Measurements from ENCODE around the gene TNK1.
"Not testable (repeated sequence)": the region's sequence is repeated elsewhere in the genome, so short reads cannot be mapped to it uniquely, and the experiment has no call there.

The TNK1 gene

DNA sequence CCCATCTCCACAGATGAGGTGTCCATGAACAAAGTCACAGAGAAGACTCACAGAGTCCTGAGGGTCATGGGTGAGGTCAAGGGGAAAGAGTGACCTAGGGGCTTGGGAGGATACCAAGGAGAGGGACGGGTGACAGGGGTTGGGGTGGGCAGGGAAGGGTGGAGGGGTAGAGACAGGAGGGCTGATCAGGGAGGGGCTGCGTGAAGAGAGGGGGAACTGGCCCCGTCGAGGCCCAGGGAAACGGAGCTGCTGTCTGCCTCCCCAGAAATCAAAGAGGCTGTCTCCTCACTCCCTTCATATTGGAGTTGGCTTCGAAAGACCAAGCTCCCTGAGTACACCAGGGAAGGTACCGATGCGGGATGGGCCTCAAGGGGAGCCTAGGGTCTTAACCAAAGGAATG, 25.3 kb upstream of the TNK1 start:
- no peak for DNase-seq

DNA sequence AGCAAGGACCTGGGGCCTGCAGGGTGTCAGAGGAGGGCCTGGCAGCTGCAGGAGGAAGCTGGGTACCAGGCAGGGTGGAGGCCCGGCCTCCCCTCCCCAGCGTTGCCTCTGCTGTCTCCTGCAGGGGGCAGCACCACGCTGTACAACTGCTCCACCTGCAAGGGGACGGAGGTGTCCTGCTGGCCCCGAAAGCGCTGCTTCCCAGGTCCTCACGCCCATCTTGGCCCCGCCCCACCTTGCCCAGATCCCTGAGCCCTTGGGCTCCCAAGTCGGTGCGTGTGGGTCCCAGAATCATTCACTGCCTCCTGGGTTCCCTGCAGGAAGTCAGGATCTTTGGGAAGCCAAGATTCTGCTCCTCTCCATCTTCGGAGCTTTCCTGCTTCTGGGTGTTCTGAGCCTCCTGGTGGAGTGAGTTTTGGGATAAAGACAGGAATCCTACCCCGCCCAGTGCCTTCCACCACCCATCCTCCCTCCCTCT, 24.8 kb upstream of the TNK1 start:
- peak; percentile 44 to 63 for DNase-seq

DNA sequence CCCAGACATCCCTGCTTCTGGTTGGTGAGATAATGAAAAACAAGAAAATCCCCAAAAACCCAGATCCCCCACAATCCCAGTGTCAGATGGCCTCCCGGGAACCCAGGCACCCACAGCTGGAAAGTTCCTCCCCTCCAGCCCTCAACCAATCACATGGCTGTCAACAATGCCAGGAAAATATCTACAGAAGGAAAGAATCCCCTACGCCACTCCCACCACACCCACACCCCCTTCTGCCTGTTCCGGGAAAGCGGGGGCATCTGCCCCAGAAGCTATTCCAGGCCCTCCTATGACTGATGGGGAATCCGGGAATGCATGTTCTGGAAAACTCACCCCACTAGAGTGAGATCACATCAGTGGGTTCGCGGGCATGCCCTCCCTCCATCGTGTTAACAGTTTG, 24.1 kb upstream of the TNK1 start:
- no peak for DNase-seq

DNA sequence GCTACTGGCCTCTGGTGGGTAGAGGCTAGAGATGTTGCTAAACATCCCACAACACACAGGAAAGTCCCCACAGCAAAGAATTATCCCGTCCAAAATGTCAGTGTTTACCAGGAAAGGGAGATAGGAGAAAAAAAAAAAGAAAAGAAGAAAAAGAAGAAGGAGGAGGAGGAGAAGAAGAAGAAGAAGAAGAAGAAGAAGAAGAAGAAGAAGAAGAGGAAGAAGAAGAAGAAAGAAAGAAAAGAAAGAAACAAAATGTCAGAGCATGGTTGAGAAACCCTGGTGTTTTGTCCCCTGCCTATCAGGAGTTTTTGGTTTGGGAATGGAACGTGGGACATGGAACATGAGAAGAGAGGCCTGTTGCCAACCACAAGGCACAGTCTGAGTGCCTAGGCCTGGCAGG, 23.5 kb upstream of the TNK1 start:
- no peak for DNase-seq

DNA sequence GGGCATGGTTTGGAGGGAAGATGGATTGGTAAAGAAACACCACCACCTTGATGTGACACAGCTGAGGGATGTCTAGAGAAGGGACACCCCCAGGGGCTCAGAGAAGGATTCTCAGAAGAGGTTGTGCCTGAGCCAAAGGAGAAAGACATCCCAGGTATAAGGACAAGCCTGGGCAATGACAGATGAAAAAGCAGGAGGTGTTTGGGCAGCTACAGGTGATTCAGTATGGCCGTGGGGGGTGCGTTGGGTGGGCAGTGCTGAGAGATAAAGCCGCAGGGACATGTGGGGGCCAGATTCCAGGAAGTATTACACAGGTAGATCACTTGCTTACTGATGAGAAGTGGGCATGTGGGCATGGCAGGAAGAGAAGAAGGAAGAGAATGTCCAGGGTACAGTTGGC, 19.0 kb upstream of the TNK1 start:
- no peak for DNase-seq

DNA sequence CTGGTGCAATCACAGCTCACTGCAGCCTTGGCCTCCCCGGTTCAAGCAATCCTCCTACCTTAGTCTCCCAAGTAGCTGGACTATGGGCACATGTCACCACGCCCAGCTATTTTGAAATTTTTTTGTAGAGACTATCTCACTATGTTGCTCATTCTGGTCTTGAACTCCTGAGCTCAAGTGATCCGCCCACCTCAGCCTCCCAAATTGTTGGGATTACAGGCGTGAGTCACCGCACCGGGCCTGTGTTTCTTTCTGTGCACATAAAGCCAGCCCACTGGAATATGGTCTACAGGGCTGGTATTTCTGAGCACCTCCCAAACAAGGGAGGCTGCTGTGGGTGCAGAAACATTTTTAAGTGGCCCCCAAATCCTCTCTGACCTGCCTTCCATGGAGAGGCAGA, 17.6 kb upstream of the TNK1 start:
- no peak for DNase-seq

DNA sequence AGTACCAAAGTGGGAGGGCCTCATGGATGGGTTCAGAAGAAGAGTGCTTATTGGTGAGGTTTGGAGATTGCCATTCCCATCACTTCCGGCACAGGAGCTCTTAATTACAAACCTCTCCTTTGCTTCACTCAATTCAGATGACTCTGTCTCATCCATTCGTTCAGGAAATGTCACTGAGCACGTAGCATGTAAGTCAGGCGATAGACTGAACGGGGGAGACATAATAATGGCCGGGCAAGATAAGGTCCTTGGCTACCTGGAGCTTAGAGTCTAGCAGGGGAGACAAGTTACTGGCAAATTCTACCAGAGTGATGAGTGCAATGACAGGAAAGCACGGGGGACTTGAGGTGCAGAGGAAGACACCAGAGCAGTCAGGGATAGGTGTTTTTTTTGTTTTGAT, 14.9 kb upstream of the TNK1 start:
- DNase-seq: not testable (repeated sequence)

DNA sequence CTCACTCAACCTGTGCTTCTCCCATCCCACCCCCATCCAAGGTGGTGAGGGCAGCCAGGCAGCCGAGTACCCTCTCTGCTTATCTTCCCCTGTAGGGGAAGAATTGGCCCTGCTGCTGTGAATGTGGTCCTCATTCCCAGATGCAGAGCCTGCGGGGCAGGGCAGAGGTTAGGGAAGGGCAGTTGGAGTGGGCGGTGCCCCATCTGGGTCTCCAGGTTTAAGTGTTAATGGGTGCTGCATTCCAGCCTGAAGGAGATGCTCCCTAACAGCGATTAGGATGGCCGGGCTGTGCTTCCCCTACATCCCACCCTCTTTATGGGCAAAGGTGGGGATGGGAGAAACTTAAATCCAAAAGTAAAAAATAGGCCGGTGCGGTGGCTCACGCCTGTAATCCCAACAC, 13.8 kb upstream of the TNK1 start:
- no peak for DNase-seq

DNA sequence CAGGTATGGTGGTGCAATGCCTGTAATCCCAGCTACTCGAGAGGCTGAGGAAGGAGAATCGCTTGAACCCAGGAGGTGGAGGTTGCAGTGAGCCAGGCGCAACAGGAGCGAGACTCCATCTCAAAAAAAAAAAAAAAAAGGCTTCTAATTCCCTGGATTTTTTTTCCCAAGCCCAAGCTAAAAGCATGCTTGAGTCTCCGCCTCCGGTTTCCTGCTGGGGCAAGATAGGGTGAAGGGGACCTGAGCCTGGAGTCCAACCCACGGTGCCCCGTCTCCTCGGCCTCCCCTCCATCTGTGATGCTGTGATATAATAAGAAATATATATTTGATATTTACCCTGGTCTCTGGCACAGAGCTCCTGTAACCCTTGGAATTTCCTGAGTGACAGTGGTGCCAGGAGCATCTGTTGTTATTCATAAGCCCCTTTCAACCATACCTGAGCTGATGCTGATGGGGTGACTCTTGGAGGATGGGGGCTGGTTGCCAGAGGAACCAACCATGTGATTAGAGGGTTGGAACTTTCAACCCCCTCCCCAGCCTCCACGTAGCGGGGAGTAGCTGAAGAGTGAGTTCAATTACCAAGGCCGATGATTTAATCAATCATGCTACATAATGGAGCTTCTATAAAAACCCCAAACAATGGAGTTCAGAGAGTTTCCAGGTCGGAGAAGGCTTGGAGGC, 12.8 kb upstream of the TNK1 start:
- DNase-seq: no peak

DNA sequence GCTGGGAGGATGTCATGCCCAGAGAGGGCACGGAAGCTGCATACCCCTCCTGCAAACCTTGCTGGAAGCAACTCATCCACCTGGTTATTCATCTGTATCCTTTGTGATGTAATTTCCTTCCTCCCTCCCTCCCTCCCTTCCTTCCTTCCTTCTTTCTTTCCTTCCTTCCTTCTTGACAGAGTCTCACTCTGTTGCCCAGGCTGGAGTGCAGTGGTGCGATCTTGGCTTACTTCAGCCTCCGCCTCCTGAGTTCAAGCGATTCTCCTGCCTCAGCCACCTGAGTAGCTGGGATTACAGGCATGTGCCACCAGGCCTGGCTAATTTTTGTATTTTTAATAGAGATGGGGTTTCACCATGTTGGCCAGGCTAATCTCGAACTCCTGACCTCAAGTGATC, 12.3 kb upstream of the TNK1 start:
- not testable (repeated sequence) for DNase-seq

DNA sequence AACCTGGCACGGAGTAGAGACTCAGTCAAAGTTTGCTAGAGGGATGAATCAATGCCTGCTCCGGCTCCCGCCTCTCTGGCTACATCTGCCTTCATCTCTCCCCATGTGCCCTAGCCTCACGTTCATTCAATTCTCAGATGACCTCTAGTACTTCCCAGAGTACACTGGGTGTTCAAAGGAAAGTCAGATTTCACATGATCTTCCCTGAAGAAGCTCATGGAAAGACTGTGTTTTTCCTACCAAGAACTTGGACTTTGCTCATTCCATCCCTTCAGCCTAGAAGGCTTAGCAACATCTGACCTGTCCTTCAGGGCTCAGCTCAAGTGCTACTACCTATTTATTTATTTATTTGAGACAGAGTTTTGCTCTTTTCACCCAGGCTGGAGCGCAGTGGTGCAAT, 11.1 kb upstream of the TNK1 start:
- DNase-seq: no peak

DNA sequence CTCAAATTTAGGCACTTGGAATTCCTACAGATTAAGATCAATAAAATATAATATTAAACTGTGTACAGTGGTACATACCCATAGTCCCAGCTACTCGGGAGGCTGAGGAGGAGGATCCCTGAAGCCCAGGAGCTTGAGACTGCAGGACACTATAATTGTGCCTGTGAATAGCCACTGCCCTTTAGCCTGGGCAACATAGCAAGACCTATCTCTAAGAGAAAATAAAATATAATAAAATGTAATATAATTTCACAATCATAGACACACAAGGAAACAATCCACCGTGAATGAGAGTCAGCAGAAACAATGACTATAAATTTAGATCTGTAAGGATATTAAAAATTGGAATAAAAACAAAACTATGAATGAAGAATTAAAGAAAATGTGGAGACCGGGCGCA, 10.0 kb upstream of the TNK1 start:
- DNase-seq: no peak

DNA sequence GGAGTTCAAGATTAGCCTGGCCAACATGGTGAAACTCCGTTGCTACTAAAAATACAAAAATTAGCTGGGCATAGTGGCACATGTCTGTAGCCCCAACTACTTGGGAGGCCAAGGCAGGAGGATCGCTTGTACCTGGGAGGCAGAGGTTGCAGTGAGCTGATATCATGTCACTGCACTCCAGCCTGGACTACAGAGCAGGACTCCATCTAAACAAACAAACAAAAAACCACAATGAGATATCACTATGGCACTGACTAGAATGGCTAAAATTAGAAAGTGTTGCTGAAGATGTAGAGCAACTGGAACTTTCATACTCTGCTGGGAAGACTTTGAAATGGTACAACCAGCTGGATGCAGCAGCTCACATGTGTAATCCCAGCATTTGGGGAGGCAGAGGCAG, 6.5 kb upstream of the TNK1 start:
- DNase-seq: no peak

DNA sequence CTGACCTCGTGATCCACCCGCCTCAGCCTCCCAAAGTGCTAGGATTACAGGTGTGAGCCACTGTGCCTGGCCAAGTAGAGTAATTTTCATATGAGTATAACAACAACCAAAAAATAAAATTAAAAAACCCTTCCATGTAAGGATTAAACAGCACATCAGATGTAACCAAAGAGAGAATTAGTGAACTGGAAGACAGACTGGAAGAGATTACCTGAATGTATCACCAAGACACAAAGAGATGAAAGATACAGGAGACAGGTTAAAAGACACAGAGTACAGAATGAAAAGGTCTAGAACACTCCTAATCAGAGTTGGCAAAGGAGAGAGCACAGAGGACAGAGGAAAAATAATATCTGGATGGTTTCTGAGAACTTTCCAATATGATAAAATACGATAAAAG, 1.8 kb upstream of the TNK1 start:
- no peak for DNase-seq

DNA sequence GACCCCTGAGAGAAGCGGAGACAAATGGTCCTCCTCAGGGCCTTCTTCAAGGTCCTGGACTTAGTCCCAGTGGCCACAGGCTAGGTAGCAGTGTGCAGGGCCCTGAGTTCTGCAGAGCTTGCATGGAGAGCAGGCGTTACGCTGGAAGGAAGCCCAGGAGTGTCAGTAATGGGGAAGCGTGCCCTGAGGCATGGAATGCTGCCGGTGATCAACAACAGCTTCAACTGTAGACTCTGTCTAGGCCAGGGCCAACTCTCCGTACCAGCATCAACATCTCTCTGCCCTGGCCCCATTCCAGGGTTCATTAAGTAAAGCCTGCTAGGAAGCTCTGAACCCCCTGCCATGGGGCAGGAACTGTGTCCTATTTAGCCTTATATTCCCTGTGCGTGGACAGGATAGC, 568 bp upstream of the TNK1 start:
- peak in 1 of 2 experiments; percentile 48 for DNase-seq

DNA sequence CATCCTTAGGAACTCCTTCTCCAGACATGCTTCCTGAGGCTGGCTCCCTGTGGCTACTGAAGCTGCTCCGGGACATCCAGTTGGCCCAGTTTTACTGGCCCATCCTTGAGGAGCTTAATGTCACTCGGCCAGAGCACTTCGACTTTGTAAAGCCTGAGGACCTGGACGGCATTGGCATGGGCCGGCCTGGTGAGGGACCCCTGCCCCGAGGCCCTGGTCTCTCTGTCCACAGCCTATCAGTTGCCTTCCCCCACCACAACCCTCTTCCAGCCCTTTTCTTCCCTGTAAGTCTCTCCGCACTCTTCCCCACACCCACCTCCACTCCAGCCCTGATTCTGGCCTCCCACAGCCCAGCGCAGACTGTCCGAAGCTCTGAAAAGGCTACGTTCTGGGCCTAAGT, 2.0 kb downstream of the TNK1 start:
- DNase-seq: no peak

DNA sequence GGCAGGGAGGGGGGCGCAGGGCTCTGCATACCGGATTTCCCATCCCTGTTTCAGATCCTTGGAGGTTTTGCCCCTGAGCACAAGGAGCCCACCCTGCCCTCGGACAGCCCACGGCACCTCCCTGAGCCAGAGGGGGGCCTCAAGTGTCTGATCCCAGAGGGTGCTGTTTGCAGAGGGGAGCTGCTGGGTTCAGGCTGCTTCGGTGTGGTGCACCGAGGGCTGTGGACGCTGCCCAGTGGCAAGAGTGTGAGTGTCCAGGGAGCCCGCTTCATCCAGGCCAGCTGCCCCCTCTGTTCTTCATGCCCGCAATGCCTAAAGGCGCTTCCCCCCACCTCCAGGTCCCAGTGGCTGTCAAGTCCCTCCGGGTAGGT, 2.5 kb downstream of the TNK1 start:
- no peak for DNase-seq

DNA sequence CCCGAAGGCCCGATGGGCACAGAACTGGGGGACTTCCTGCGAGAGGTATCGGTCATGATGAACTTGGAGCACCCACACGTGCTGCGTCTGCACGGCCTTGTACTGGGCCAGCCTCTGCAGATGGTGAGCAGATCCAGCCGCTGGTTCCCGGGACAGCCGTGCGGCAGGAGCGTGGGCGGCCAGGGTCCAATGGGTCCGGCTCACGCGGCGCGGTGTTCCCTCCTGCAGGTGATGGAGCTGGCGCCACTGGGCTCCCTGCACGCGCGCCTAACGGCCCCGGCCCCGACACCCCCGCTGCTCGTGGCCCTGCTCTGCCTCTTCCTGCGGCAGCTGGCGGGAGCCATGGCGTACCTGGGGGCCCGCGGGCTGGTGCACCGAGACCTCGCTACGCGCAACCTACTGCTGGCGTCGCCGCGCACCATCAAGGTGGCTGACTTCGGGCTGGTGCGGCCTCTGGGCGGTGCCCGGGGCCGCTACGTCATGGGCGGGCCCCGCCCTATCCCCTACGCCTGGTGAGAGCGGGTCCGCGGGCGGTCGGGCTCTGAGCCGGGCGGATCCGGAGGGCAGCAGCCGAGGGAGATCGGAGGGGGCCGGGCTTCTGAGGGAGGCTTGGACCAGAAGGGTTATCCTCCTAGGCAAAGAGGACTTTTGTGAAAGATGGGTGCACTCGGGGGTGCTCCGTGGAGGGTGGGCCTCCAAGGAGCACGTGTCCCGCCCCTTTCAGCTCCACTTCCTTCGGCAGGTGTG, 3.0 kb downstream of the TNK1 start:
- DNase-seq: peak in 1 of 2 experiments; percentile 37

DNA sequence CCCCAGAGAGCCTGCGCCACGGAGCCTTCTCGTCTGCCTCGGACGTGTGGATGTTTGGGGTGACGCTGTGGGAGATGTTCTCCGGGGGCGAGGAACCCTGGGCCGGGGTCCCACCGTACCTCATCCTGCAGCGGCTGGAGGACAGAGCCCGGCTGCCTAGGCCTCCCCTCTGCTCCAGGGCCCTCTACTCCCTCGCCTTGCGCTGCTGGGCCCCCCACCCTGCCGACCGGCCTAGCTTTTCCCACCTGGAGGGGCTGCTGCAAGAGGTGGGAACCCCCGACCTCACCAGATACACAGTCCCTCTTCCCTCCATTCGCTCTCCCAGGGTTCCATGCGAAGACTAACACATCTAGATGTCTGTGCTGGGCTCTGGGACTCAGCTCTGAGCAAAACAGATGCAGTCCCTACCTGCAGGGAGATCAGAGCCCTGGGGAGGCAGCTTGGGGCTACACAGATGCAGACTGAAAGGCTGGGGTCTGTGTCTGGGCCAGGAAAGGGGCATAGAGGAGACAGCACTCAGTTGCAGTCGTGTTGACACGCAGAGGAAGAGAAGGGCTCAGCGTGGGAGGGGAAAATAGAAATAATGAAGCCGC, 3.7 kb downstream of the TNK1 start:
- no peak for DNase-seq

DNA sequence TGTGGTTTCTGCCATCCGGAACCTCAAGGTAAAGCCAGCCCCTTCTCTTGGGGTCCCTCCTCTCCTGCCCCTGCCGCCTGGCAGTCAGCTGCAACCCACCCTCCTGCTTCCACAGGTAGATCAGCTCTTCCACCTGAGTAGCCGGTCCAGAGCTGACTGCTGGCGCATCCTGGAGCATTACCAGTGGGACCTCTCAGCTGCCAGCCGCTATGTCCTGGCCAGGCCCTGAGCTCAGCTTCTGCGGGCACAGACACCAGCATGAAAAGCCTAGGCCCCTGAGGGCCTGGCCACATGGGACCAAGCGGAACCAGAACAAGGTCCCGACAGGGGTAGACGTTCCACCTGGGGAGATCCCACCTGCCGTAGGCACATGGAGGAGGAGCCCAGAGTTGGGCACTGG, 8.0 kb downstream of the TNK1 start:
- DNase-seq: no peak

DNA sequence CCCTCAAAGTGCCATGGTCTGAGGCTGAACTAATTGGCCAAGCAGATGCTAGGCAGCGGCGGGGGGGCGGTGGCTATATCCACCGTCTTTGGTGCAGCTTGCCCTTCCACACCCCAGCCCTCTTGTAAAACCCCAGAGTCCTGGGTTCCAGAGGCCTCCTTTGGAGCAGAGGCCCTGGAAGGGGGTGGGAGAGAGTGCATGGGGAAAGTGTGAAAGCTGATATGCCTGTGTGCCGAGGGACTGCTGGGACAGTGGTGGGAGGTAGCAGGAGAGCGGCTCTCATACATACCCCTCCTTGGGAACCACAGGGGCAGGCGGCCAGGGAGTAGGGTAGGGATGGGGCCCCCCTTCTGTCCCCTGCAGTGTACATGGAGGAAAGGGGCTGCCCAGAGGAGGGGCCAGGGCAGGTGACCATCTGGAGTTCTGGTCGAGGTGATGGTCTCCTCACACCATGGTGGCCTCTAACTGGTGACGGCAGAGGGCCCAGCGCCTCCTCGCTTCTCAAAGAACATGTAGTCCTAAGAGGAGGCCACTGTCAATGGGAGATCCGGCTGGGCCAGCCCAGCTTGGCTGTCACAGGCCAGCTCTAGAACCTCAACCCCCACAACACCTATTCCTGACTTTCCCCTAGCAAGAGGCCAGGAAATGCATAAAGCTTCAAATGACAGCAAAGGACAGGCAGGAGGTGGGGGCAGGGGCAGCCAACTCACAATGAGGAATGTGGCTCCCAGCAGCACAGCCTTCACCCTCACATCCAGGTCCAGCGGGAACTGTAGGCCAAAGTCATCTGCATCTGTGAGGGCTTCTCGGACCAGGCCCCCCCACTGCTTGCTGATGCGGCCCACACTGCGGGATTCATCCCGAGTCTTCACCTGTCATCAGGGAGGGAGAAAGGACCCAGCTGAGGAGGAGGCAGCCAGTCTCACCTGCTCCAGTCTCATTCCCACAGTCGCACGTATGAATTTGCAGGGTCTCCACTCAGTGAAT, 9.3 kb downstream of the TNK1 start:
- DNase-seq: no peak

DNA sequence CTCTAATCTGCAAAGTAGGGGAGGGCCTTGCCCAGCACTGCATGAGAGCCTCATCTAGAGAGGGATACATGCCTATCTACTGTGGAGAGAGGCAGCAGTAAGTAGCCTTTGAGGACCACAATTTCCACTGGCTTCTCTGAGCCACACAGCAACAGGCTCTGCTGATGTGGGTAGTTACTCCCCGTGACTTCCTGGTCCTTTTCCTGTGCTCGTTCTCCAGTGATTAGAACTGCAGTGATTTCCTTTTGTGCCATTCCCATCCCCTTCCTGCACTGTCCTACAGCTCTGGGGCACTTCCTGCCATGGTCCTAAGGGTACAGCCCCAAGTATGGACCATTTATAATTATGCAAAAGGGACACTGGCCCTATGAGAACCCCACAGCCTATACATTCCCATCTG, 10.4 kb downstream of the TNK1 start:
- no peak for DNase-seq

All from NCI-H2081 (cell line).